ENCODE measurements around the gene FAM217B. TPM values are rescaled to one million over a fixed set of nuclear protein-coding genes. Genes with fewer than 3 reads are reported as not detected.

The FAM217B gene
- total and polyA plus RNA-seq, 4 donors: 0.88 to 5.0 (median 1.7) TPM

- Histone ChIP-seq H3K36me3 (ENCODE audit: control insufficient read depth in 4 of 4, insufficient read depth in 3 of 4, low read depth in 1 of 4, low read length in 3 of 4) (peaks cover 0 to under 1% (median 0%) of the 10 kb centered on the region in 4 donors), H3K4me3 (ENCODE audit: low read depth in 1 of 3, low read length in 3 of 3) (no peak overlapping the region), H3K27me3 (ENCODE audit: control insufficient read depth in 4 of 4, insufficient read depth in 4 of 4, low read length in 3 of 4) (no peaks in the 10 kb centered on the region), H3K9ac (ENCODE audit: low read depth in 1 of 2, low read length in 2 of 2) (no peak overlapping the region), H3K9me3 (ENCODE audit: control insufficient read depth in 4 of 4, low read length in 3 of 4) (peaks cover 0 to 2% (median 0%) of the 10 kb centered on the region in 4 donors), H3K4me1 (ENCODE audit: control insufficient read depth in 4 of 4, insufficient read depth in 4 of 4, low read length in 3 of 4) (peaks cover 8 to 22% (median 18%) of the 10 kb centered on the region in 4 donors), H3K27ac (ENCODE audit: low read depth in 1 of 2, low read length in 2 of 2) (no peak overlapping the region)
- TF ChIP-seq NR2F2 (IDR thresholded peaks at IDR 0.05) (no peak), FOXA1 (IDR thresholded peaks at IDR 0.05) (no peak), YY1 (IDR thresholded peaks at IDR 0.05) (no peak), TAF1 (conservative IDR thresholded peaks at IDR 0.05) (no peak), SP1 (IDR thresholded peaks at IDR 0.05) (no peak), FOXA2 (IDR thresholded peaks at IDR 0.05) (no peak), EGR1 (IDR thresholded peaks at IDR 0.05; ENCODE audit: low read depth in 2 of 2) (no peak), RXRA (IDR thresholded peaks at IDR 0.05) (no peak), ATF3 (IDR thresholded peaks at IDR 0.05) (no peak), REST (IDR thresholded peaks at IDR 0.05) (no peak), HNF4A (conservative IDR thresholded peaks at IDR 0.05) (no peak), RAD21 (IDR thresholded peaks at IDR 0.05) (no peak)
- TF ChIP-seq, protein P1, sequence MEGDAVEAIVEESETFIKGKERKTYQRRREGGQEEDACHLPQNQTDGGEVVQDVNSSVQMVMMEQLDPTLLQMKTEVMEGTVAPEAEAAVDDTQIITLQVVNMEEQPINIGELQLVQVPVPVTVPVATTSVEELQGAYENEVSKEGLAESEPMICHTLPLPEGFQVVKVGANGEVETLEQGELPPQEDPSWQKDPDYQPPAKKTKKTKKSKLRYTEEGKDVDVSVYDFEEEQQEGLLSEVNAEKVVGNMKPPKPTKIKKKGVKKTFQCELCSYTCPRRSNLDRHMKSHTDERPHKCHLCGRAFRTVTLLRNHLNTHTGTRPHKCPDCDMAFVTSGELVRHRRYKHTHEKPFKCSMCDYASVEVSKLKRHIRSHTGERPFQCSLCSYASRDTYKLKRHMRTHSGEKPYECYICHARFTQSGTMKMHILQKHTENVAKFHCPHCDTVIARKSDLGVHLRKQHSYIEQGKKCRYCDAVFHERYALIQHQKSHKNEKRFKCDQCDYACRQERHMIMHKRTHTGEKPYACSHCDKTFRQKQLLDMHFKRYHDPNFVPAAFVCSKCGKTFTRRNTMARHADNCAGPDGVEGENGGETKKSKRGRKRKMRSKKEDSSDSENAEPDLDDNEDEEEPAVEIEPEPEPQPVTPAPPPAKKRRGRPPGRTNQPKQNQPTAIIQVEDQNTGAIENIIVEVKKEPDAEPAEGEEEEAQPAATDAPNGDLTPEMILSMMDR (IDR thresholded peaks at IDR 0.05; ENCODE audit: low read depth, low read length, missing input control): no peak
- TF ChIP-seq, protein P2, sequence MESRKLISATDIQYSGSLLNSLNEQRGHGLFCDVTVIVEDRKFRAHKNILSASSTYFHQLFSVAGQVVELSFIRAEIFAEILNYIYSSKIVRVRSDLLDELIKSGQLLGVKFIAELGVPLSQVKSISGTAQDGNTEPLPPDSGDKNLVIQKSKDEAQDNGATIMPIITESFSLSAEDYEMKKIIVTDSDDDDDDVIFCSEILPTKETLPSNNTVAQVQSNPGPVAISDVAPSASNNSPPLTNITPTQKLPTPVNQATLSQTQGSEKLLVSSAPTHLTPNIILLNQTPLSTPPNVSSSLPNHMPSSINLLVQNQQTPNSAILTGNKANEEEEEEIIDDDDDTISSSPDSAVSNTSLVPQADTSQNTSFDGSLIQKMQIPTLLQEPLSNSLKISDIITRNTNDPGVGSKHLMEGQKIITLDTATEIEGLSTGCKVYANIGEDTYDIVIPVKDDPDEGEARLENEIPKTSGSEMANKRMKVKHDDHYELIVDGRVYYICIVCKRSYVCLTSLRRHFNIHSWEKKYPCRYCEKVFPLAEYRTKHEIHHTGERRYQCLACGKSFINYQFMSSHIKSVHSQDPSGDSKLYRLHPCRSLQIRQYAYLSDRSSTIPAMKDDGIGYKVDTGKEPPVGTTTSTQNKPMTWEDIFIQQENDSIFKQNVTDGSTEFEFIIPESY (IDR thresholded peaks at IDR 0.05): no peak
- 82% methylated on average over 7 of the region's 7 CpGs for WGBS
- DNase-seq (ENCODE audit: low spot score): no peak
Observed at GRCh38 chr20:59938696-59939051, 1.5 kb upstream of the FAM217B start.

DNA sequence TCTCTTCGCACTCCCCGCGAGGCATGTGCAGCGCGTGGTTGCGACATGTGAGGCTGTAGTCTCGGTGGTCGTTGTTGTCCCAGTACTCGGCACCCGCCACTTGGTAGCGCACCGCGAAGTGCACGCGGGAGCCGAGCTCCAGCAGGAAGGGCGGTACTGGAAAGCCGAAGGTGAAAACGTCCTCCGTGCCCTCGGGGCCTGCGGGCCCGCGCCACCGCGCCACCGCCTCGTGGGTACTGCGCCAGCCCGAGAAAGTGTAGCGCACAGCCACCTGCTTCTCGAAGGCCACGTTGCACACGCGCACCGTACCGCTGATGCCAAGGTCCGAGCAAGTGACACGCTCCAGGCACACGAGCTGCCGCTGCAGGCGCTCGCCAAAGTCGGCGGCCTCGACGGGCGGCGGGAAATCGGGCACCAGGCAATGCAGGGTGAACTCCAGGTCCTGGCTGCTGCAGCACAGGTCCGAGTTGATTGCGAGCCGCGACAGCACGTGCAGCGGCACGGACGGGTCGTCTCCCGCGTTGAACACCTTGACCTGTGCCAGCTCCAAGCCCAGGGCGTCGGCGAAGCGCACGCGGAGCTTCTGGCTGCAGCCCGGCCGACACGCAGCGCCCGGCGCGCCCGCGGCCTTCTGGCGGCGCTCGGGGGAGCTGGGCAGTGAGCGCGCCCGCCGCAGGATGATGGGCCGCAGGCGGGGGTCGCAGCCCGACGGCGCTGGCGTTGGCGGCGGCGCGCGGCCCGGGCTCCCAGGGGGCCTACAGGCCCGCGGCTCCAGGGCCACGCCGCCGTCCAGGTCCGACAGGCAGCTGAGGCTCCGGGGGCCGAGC is 924 bp upstream of the FAM217B start:
- WGBS: 55% methylated on average over 104 of the region's 104 CpGs

More for the DNA sequence above, 924 bp upstream of the FAM217B start:
- Histone ChIP-seq H3K27ac (ENCODE audit: low read depth in 1 of 2, low read length in 2 of 2) (peak overlapping the region; percentile 96 to 97), H3K4me3 (ENCODE audit: low read depth in 1 of 3, low read length in 3 of 3) (peak overlapping the region; percentile 78 to 97 (median 80)), H3K9me3 (ENCODE audit: control insufficient read depth in 4 of 4, low read length in 3 of 4) (peaks cover 0 to 2% (median 0%) of the 10 kb centered on the region in 4 donors), H3K27me3 (ENCODE audit: control insufficient read depth in 4 of 4, insufficient read depth in 4 of 4, low read length in 3 of 4) (no peaks in the 10 kb centered on the region), H3K4me1 (ENCODE audit: control insufficient read depth in 4 of 4, insufficient read depth in 4 of 4, low read length in 3 of 4) (peaks cover 8 to 17% (median 13%) of the 10 kb centered on the region in 4 donors), H3K36me3 (ENCODE audit: control insufficient read depth in 4 of 4, insufficient read depth in 3 of 4, low read depth in 1 of 4, low read length in 3 of 4) (peaks cover 0 to 4% (median 2%) of the 10 kb centered on the region in 4 donors), H3K9ac (ENCODE audit: low read depth in 1 of 2, low read length in 2 of 2) (no peak overlapping the region)
- TF ChIP-seq, protein P1 (IDR thresholded peaks at IDR 0.05; ENCODE audit: low read depth, low read length, missing input control): no peak
- TF ChIP-seq JUND (IDR thresholded peaks at IDR 0.05) (no peak), FOXA2 (IDR thresholded peaks at IDR 0.05) (no peak), SP1 (IDR thresholded peaks at IDR 0.05) (no peak), HNF4A (conservative IDR thresholded peaks at IDR 0.05) (no peak), EGR1 (IDR thresholded peaks at IDR 0.05; ENCODE audit: low read depth in 2 of 2) (no peak), ATF3 (IDR thresholded peaks at IDR 0.05) (no peak), FOXA1 (IDR thresholded peaks at IDR 0.05) (no peak), RAD21 (IDR thresholded peaks at IDR 0.05) (no peak)
- TF ChIP-seq, protein P3, sequence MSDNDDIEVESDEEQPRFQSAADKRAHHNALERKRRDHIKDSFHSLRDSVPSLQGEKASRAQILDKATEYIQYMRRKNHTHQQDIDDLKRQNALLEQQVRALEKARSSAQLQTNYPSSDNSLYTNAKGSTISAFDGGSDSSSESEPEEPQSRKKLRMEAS (IDR thresholded peaks at IDR 0.05): no peak
- no peak for DNase-seq (ENCODE audit: low spot score)

Measured in liver (tissue), 9 donors.